GM12878 (cell line): ENCODE data around the gene NEMP2. TPM values are rescaled to one million over a fixed set of nuclear protein-coding genes. Genes with fewer than 3 reads are reported as not detected.

Experiments used
- ATAC-seq: fragments of 200-7000 bp; cut with Tn5 transposase; 3 replicates; pipeline ENCODE4 v1.9.1; 2020; ENCODE audit warnings: mild to moderate bottlenecking, moderate library complexity
- BruUV-seq: library from RNA; stranded (reverse); fragments of 400-500 nt; replicated peaks from 2 replicates; lab custom pipeline; 2021; lab: Mats Ljungman, UMichigan
- CTCF ChIA-PET: fragments of 300-600 bp; sonication (Branson Sonifier 250); formaldehyde crosslinking; extraction: SDS; loops from one replicate; lab custom pipeline; 2021; ENCODE audit warnings: inconsistent platforms; lab: Yijun Ruan, JAX
- POLR2A ChIA-PET: fragments of 350-600 bp; formaldehyde crosslinking; extraction: SDS; loops from one replicate; lab custom pipeline; 2021; ENCODE audit warnings: inconsistent platforms; lab: Charles Lee
- RAD21 ChIA-PET: fragments of 300-600 bp; sonication (Branson Sonifier 250); formaldehyde crosslinking; loops from one replicate; lab custom pipeline; 2023; ENCODE audit warnings: antibody characterized with exemption; ENCODE audit not compliant: unreplicated experiment; lab: Charles Lee
- SMC1A ChIA-PET: fragments of 300-600 bp; sonication (Branson Sonifier 250); formaldehyde crosslinking; loops from one replicate; lab custom pipeline; 2023; ENCODE audit not compliant: unreplicated experiment, uncharacterized antibody; lab: Charles Lee
- DNase-seq: peaks from one replicate; pipeline ENCODE4 v3.0.0-alpha.2; 2011; ENCODE audit warnings: low read depth, low spot score
- FAIRE-seq: peaks from 3 replicates; lab custom pipeline; 2011; peaks lifted over from hg19 to GRCh38; lab: Jason Lieb, UNC
- H2AFZ ChIP-seq: 2 replicates; pipeline ENCODE4 v1.6.0; 2011; ENCODE audit warnings: low read depth, low read length, control low read depth; ENCODE audit not compliant: control insufficient read depth
- H3K27ac ChIP-seq: 2 replicates; pipeline ENCODE4 v1.5.1; 2011; ENCODE audit warnings: control low read depth; ENCODE audit not compliant: control insufficient read depth, insufficient read depth
- H3K27me3 ChIP-seq, 2 experiments: replicated peaks in 1 of 2; 2 replicates each; pipeline versions ENCODE4 v1.6.0 to v1.6.1; 2011; ENCODE audit warnings: low read length in 1 of 2; ENCODE audit not compliant: control insufficient read depth in 2 of 2, insufficient read depth in 2 of 2
- H3K36me3 ChIP-seq, 2 experiments: 2 replicates each; pipeline ENCODE4 v1.5.1; 2011; ENCODE audit warnings: low read length in 1 of 2; ENCODE audit not compliant: control insufficient read depth in 2 of 2, insufficient read depth in 2 of 2
- H3K4me1 ChIP-seq: 2 replicates; pipeline ENCODE4 v1.6.1; 2011; ENCODE audit warnings: mild to moderate bottlenecking, low read length, moderate library complexity, mixed read lengths; ENCODE audit not compliant: control insufficient read depth, insufficient read depth
- H3K4me2 ChIP-seq: 2 replicates; pipeline ENCODE4 v1.6.0; 2011; ENCODE audit warnings: control low read depth; ENCODE audit not compliant: control insufficient read depth, insufficient read depth
- H3K4me3 ChIP-seq: fragments of 200-600 bp; sonication (generic); 2 replicates; pipeline ENCODE4 v1.5.1; 2016
- H3K79me2 ChIP-seq: 2 replicates; pipeline ENCODE4 v1.6.0; 2011; ENCODE audit warnings: low read length; ENCODE audit not compliant: control insufficient read depth, insufficient read depth
- H3K9ac ChIP-seq: 2 replicates; pipeline ENCODE4 v1.8.0; 2011; ENCODE audit warnings: low read length, control low read depth, mixed read lengths; ENCODE audit not compliant: control insufficient read depth, insufficient read depth
- H3K9me3 ChIP-seq: replicated peaks from 3 replicates; pipeline ENCODE4 v1.5.1; 2011; ENCODE audit warnings: mild to moderate bottlenecking, low read length; ENCODE audit not compliant: control insufficient read depth, insufficient read depth
- H4K20me1 ChIP-seq: 2 replicates; pipeline ENCODE4 v1.6.0; 2011; ENCODE audit not compliant: control insufficient read depth, insufficient read depth
- ATF3 ChIP-seq: IDR thresholded peaks from 2 replicates; pipeline ENCODE4 v1.6.1; 2011; ENCODE audit warnings: low read depth, mild to moderate bottlenecking, low read length, moderate library complexity, borderline replicate concordance; ENCODE audit errors: extremely low read depth
- BRCA1 ChIP-seq: IDR thresholded peaks from 2 replicates; pipeline ENCODE4 v1.6.1; 2011; ENCODE audit warnings: low read depth, low read length, improper control_type of control experiment
- CBFB ChIP-seq: IDR thresholded peaks from 2 replicates; pipeline ENCODE4 v1.6.1; 2016; ENCODE audit warnings: antibody characterized with exemption, low read depth
- CEBPB ChIP-seq, 2 experiments: fragments of 150-350 bp in 1 of 2; IDR thresholded peaks; 2 replicates each; pipeline ENCODE4 v1.6.1; 2012 to 2014; ENCODE audit warnings: low read depth in 2 of 2, low read length in 2 of 2, borderline replicate concordance in 1 of 2, inconsistent platforms in 1 of 2
- EED ChIP-seq: sonication (generic); IDR thresholded peaks from 2 replicates; pipeline ENCODE4 v1.6.1; 2016; ENCODE audit warnings: antibody characterized with exemption, low read depth
- EP300 ChIP-seq, 2 experiments: fragments of 150-350 bp in 1 of 2; IDR thresholded peaks; 2 replicates each; pipeline ENCODE4 v1.6.1; 2011 to 2012; ENCODE audit warnings: low read depth in 2 of 2, low read length in 2 of 2, borderline replicate concordance in 1 of 2, improper control_type of control experiment in 1 of 2, inconsistent platforms in 1 of 2; ENCODE audit not compliant: control insufficient read depth in 1 of 2
- FOXM1 ChIP-seq: IDR thresholded peaks from 2 replicates; pipeline ENCODE4 v1.6.1; 2012; ENCODE audit warnings: low read depth, mild to moderate bottlenecking, inconsistent platforms, low read length, moderate library complexity
- IKZF1 ChIP-seq: fragments of 450-650 bp; conservative IDR thresholded peaks from 2 replicates; pipeline ENCODE4 v1.6.1; 2017; ENCODE audit warnings: antibody characterized with exemption, mild to moderate bottlenecking
- IRF4 ChIP-seq: IDR thresholded peaks from 2 replicates; pipeline ENCODE4 v1.6.1; 2011; ENCODE audit warnings: low read depth, low read length
- JUNB ChIP-seq: IDR thresholded peaks from 2 replicates; pipeline ENCODE4 v1.6.1; 2016; ENCODE audit warnings: antibody characterized with exemption, mild to moderate bottlenecking
- MYB ChIP-seq: fragments of 150-350 bp; IDR thresholded peaks from 2 replicates; pipeline ENCODE4 v1.6.1; 2014; ENCODE audit warnings: mild to moderate bottlenecking, low read depth, low read length, borderline replicate concordance
- NFIC ChIP-seq: IDR thresholded peaks from 2 replicates; pipeline ENCODE4 v1.6.1; 2012; ENCODE audit warnings: low read depth, mild to moderate bottlenecking, inconsistent platforms, low read length, moderate library complexity
- PAX5 ChIP-seq: IDR thresholded peaks from 2 replicates; pipeline ENCODE4 v1.6.1; 2011; ENCODE audit warnings: low read depth, low read length, borderline replicate concordance
- RUNX3 ChIP-seq: IDR thresholded peaks from 2 replicates; pipeline ENCODE4 v1.6.1; 2012; ENCODE audit warnings: low read length, inconsistent platforms
- TCF12 ChIP-seq: IDR thresholded peaks from 2 replicates; pipeline ENCODE4 v1.6.1; 2011; ENCODE audit warnings: low read depth, mild to moderate bottlenecking, low read length
- ZBED1 ChIP-seq: IDR thresholded peaks from 2 replicates; pipeline ENCODE4 v1.6.1; 2016; ENCODE audit warnings: borderline replicate concordance
- ZNF384 ChIP-seq: IDR thresholded peaks from 2 replicates; pipeline ENCODE4 v1.6.1; 2012; ENCODE audit warnings: low read depth, mild to moderate bottlenecking, low read length, improper control_type of control experiment, borderline replicate concordance
- ZSCAN29 ChIP-seq: fragments of 450-650 bp; IDR thresholded peaks from 2 replicates; pipeline ENCODE4 v1.6.1; 2017; ENCODE audit warnings: mild to moderate bottlenecking, moderate library complexity
- WGBS: methylation state at CpG from one replicate; pipeline ENCODE4 v1.1.6; 2016; ENCODE audit warnings: low lambda C conversion rate; ENCODE audit not compliant: insufficient replicate concordance, insufficient coverage; ENCODE audit errors: missing lambda C conversion rate; 5-methylcytosine and 5-hydroxymethylcytosine counted together
- in situ Hi-C: fragments of 300-500 bp; cut with MboI; formaldehyde crosslinking; loops from 9 replicates; pipeline ENCODE4 v1.14.3; 2018; ENCODE audit warnings: mixed read lengths
- intact Hi-C: fragments of 100-400 bp; cut with micrococcal nuclease; formaldehyde crosslinking; loops from one replicate; pipeline ENCODE4 v1.14.2; 2022; ENCODE audit not compliant: unreplicated experiment
- polyA plus RNA-seq, 11 experiments: library from polyadenylated mRNA; depleted of rRNA in 4 of 11; unstranded in 6 of 11; stranded (reverse) in 5 of 11; fragments of >200 nt; fragmentation: Nextera tagmentation in 4 of 11; fragmentation: Illumina TruSeq in 1 of 11; extraction: Ambion mirVana in 4 of 11; extraction: Trizol in 1 of 11; gene quantifications; 1 replicate in 1 of 11; 2 replicates in 10 of 11; pipeline versions ENCODE4 v1.2.1 to v1.2.3, GENCODE V29; 2011 to 2016; ENCODE audit warnings: inconsistent platforms in 2 of 11, missing spikeins in 2 of 11, low read depth in 1 of 11
- total RNA-seq, 4 experiments: library from RNA; depleted of rRNA in 3 of 4; stranded (reverse); fragments of >200 nt in 3 of 4; fragmentation: Illumina TruSeq in 1 of 4; extraction: Trizol in 1 of 4; gene quantifications; 2 replicates each; pipeline versions ENCODE4 v1.2.1 to v1.2.3, GENCODE V29; 2013 to 2021
- TF ChIP-seq, protein P1 (sequence below): IDR thresholded peaks from 2 replicates; pipeline ENCODE4 v1.6.1; 2012; ENCODE audit warnings: low read length, inconsistent platforms

NEMP2 gene
- total and polyA plus RNA-seq, 10 of the 15 experiments (the other 5 are each of a cell fraction or from before 2014, with no cell fraction given), result 2.3 to 14.0 (median 8.1) TPM

GRCh38 chr2:190583507-190584337, 49.2 kb upstream of the NEMP2 start (continued):
- TF ChIP-seq CEBPB (IDR thresholded peaks at IDR 0.05; ENCODE audit: borderline replicate concordance in 1 of 2, low read depth in 2 of 2, low read length in 2 of 2) (0 out of 4 replicates have a peak, but pooled peaks of 1 of the 2 experiments have one; percentile 7), BRCA1 (no peak), RUNX3 (peak; percentile 26; the same call in 1 of the 2 replicates), MYB (no peak), EED (peak; percentile 18; the same call in 1 of the 2 replicates), CBFB (0 out of 2 replicates have a peak, but pooled peaks have one; percentile 36), PAX5 (no peak)

DNA sequence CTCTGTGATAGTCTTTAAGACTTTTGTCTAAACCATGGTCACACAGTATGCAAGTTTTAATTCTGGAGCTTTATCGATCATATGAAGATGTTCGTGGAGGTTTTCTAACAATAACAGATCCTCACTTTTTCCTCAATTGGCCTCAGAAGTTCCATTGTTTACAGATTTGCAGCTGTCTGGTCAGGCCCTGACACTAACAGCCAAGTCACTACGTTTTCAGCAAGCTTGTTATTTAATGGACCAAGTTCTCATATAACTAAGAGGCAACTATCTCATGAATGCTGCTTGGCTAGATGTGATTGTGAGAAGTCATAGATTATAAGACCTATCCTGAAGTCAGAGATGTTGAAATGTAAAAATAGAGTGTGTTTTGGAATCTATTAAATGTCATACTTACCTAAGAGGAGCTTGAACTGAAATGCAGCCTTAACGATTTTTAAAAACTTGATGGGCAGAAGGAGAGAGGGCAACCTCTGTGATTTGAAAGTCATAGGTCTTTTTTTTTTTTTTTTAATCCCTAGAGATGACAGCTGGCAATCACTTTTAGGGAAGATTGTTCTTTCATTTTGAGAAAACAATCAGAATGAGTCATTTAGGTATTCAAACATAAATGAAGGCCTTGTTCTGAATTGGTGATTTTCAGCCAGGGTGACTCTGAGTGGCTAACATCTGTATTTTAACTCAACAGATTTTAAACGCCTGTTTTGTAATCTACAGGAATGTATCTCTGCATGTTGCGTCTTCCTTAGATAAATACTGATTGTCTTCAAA, 48.4 kb upstream of the NEMP2 start:
- H3K27ac ChIP-seq, result peak overlapping the region; percentile 72; the same call in 1 of the 2 replicates
- in situ Hi-C loops (no loop called here), intact Hi-C loops (no loop called here)
- ChIA-PET CTCF (interaction anchor here (0.7 to 2.3 kb wide), 6 partner anchors 9 to 200 kb away, joined by 3 to 10 read pairs (median 4); no protein-coding TSS in a partner anchor), RAD21 (interaction anchor here (0.8 to 5.7 kb wide), 13 partner anchors 9 to 136 kb away, joined by 3 to 44 read pairs (median 4); no protein-coding TSS in a partner anchor), SMC1A (interaction anchor here (0.6 to 5.3 kb wide), 26 partner anchors 8 to 449 kb away, joined by 3 to 40 read pairs (median 4); no protein-coding TSS in a partner anchor), POLR2A (interaction anchor here (0.6 to 1.5 kb wide), 13 partner anchors 8 to 1334 kb away, joined by 3 to 10 read pairs (median 4); no protein-coding TSS in a partner anchor)
- peak; percentile 84 for ATAC-seq
- H3K9ac ChIP-seq, result peak overlapping the region; percentile 41; the same call in 1 of the 2 replicates
- 0 out of 2 replicates have a peak overlapping the region, but pooled peaks have one; percentile 27 for H3K4me3 ChIP-seq
- WGBS, result 34% methylated on average over 6 of the region's 6 CpGs
- no peaks in the 10 kb centered on the region for H3K79me2 ChIP-seq
- DNase-seq, result peak; percentile 45
- BruUV-seq, result no TSS peak
- H2AFZ ChIP-seq, result peak overlapping the region; percentile 48
- H3K9me3 ChIP-seq, result no peaks in the 10 kb centered on the region
- no peak for FAIRE-seq
- H3K27me3 ChIP-seq, result no peaks in the 10 kb centered on the region
- H3K4me1 ChIP-seq, result peaks cover 18% of the 10 kb centered on the region
- peak overlapping the region; percentile 88 for H3K4me2 ChIP-seq
- H3K36me3 ChIP-seq, result no peaks in the 10 kb centered on the region
- no peaks in the 10 kb centered on the region for H4K20me1 ChIP-seq
- TF ChIP-seq ATF3, result no peak
- peak; percentile 88 for TF ChIP-seq ZBED1
- peak; percentile 87 for TF ChIP-seq TCF12
- TF ChIP-seq NFIC, result peak; percentile 94
- no peak for TF ChIP-seq ZSCAN29
- TF ChIP-seq IRF4, result peak; percentile 86
- TF ChIP-seq, protein P1, sequence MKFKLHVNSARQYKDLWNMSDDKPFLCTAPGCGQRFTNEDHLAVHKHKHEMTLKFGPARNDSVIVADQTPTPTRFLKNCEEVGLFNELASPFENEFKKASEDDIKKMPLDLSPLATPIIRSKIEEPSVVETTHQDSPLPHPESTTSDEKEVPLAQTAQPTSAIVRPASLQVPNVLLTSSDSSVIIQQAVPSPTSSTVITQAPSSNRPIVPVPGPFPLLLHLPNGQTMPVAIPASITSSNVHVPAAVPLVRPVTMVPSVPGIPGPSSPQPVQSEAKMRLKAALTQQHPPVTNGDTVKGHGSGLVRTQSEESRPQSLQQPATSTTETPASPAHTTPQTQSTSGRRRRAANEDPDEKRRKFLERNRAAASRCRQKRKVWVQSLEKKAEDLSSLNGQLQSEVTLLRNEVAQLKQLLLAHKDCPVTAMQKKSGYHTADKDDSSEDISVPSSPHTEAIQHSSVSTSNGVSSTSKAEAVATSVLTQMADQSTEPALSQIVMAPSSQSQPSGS, result peak; percentile 82
- peak; percentile 94 for TF ChIP-seq ZNF384
- TF ChIP-seq IKZF1, result peak; percentile 51
- TF ChIP-seq JUNB, result peak; percentile 98
- peak; percentile 90 to 95 for TF ChIP-seq EP300 (IDR thresholded peaks at IDR 0.05; ENCODE audit: borderline replicate concordance in 1 of 2, control insufficient read depth in 1 of 2, low read depth in 2 of 2, low read length in 2 of 2)
- TF ChIP-seq FOXM1, result peak; percentile 90; the same call in 1 of the 2 replicates
- TF ChIP-seq PAX5, result 0 out of 2 replicates have a peak, but pooled peaks have one; percentile 41
